Activated gamma-delta T cell (primary cell): ENCODE measurements around the gene MAIP1.

Experiments
- DNase-seq: peaks from one replicate; lab custom pipeline; 2025; lab: John Stamatoyannopoulos, UW

MAIP1 gene

GRCh38 chr2:199950396-199950795 lies 5.0 kb upstream of the MAIP1 start:
- DNase-seq = no peak

GRCh38 chr2:199951023-199951422 lies 4.4 kb upstream of the MAIP1 start:
- no peak for DNase-seq

- DNase-seq = no peak
Measured at GRCh38 chr2:199955007-199955338, 409 bp upstream of the MAIP1 start.

- DNase-seq = no peak
Measured at GRCh38 chr2:199956062-199956380, 639 bp downstream of the MAIP1 start.

GRCh38 chr2:199958014-199958413 lies 2.6 kb downstream of the MAIP1 start:
- no peak for DNase-seq

DNA sequence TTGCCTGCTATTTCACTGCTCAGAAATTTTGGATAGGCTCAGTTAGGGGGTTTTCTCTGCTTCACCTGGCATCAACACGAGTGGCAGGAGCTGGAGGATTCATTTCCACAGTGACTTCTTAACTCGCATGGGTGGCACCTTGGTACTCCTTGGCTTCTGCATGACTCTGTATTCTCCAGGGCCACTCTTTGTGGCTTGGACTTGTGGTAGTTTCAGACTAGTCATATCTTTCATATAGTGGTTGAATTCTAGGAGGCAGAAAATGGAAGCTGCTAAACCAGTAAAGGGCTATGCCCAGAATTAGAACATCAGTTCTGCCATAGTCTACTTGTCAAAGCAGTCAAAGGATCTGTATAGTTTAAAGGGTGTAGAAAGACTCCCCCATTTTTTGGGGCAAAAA lies 6.8 kb downstream of the MAIP1 start:
- no peak for DNase-seq

- no peak for DNase-seq
Measured at GRCh38 chr2:199966405-199966804, 11.0 kb downstream of the MAIP1 start.

DNA sequence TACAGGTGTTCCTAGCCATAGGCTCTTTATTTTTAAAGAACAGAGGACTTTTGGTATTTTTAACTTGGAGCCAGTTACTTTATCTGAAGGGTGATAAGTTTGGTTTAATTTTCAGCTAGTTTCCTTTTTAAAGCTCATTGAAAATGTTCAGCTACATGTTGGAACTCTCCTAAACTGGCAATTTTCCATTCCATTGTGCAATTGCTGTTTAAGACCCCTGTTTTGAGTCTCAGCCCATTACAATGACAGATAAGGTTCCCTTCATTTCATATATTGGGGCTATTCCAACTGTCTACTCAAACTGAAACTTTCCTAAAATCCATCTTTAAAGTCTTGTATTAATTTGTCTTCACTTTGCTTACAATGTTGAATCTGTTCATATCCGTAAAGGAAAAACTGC lies 11.6 kb downstream of the MAIP1 start:
- DNase-seq = no peak

DNA sequence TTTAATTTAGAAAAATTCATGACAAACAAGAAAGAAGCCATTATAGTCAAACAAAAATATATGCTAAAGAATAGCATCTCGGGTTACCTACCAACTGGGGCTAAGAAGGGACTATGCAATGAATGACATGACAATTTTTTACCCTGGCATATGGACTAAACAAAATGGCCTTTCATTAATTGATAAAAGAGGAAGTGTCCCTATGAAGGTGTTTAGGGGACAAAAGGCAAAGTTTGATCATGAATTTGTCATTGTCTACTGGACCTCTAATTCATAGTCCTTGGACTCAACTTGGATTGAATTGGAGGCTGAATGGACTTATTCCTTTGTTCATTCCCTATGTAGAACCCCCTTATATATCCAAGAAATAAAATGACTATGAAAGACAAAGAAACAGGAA lies 12.7 kb downstream of the MAIP1 start:
- no peak for DNase-seq

GRCh38 chr2:199972088-199972626 lies 16.8 kb downstream of the MAIP1 start:
- DNase-seq = no peak

GRCh38 chr2:199973703-199974102 lies 18.3 kb downstream of the MAIP1 start:
- DNase-seq = no peak

DNA sequence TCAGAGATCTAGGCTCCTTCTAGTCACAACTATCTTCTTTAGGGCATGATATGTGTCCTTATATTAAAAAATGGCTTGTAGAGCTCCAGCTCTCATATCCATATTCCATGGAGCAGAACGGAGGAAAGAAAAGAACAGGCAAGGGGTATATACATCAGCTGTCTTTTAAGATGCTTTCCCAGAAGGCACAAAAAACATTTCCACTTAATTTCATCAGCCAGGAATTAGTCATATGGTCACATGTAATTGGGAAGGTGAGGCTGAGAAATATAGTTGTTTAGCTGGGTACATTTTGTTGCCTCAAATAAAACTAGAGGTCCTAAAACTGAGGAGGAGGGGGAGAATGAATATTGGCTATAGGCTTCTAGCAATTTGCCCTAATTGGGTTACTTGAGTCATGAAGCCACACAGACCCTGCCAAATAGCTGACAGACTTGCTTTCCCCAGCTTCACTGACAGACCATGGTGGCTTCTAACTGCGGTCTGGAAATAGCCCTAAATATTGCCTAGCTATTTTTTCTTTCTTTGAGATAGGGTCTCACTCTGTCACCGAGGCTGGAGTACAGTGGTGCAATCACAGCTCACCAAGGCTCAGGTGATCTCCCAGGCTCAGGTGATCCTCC lies 20.0 kb downstream of the MAIP1 start:
- DNase-seq = no peak

DNA sequence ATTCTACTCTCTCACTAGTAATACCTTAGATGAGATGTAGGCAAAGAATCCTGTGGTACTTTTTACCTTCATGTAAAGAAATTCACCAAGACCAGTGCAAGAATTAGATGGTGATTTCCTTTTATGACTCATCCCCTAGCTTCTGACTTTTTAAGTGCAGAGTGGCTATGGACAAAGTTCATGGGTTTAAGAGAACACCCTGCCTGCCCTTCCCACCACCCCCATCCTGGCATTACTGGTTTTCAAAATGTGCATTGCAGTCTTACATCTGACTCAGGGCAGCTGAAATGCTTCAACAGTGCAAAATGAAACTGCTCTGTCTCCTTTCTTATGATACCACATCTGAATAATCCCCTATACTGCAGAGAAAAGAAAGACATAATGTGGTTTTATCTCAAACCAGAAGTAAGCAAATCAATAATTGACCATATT lies 22.6 kb downstream of the MAIP1 start:
- no peak for DNase-seq

GRCh38 chr2:199979398-199979797 lies 24.0 kb downstream of the MAIP1 start:
- DNase-seq = no peak

GRCh38 chr2:199979832-199980628 lies 24.6 kb downstream of the MAIP1 start:
- DNase-seq = no peak

- DNase-seq = no peak
Measured at GRCh38 chr2:199982126-199982843, 26.9 kb downstream of the MAIP1 start.

- DNase-seq = no peak
Measured at GRCh38 chr2:199983534-199983933, 28.2 kb downstream of the MAIP1 start.

DNA sequence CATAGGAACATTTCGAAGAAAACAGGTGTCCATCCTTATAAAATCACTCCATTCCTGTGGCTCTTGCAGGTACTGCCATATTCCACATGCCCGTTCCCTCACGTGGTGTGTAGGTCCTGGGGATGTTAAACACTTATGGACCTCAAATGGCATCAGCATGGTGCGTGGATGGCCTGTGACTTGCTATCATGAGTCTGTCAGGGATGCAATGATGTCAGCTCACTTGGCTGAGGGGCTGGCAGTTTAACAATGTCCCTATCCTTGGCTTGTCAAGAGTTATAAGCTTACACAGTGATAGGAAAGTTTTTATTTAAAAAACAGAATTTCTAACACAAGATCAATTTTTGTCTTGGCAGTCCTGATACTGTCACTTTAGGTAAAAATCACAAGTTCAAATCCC lies 28.8 kb downstream of the MAIP1 start:
- no peak for DNase-seq

DNA sequence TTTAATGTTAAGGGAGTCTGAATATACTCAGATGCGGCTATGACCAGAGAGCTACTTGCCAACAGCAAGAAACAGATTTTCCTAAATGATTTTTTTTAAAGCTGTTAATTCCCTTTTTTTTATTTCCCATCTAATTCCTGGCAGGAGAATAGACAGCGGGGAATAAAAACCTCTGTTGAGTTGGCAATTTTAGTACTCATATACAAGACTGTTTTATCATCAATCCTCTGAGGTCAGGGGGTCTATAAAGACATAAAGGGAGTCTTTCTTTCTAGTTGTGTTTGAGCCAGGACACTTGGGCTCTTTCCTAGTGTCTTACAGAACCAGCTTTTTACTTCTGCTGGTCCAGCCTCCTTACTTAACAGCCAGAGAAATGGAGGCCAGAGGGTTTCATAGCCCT lies 29.4 kb downstream of the MAIP1 start:
- DNase-seq = no peak

DNA sequence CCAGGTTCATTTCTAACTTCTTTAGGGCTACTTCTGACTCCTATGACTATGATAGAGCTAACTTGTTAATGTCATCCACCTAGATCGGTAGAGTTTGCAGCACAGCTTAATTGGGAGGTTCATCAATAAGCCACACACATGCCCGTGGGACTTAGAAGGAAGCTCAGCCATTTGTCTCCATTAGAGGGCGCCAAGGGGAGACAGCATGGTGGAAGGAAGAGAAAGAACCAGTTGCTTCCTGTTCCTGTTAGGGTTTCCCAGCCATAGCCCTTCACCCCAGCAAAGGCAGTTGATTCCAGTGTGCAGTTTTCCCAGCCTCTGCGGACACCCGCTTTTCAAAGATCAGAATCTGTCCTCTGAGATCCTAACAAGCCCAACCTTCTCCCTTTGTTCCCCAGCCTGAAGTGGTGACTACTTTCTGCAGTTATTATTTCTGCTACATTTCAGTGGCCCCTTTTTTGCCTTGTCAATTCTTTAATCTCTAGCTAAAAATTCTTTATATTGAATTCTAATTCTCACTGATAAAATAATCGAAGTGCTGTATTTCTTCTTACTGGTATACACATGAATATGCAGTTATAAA lies 30.3 kb downstream of the MAIP1 start:
- no peak for DNase-seq

GRCh38 chr2:199987586-199987985 lies 32.2 kb downstream of the MAIP1 start:
- DNase-seq = no peak

DNA sequence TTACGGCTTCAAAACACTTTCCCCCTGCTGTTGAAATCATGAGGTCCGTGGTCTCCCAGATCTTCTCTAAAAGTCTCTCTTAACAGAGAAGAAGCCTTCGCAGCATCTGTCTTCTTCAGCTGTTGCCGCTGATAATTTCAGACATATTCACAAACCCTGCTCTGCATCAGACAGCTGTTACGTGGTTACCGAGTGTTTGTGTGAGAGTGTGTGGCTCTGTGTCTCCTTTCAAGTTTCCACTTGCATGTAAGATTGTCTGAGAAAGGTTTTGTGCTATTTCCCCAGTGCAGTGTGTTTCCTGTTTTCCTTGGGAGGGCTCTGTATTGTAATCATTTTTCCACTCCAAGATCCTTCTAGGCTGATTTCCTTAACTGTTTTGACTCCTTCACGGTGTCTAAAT lies 32.8 kb downstream of the MAIP1 start:
- DNase-seq = no peak

DNA sequence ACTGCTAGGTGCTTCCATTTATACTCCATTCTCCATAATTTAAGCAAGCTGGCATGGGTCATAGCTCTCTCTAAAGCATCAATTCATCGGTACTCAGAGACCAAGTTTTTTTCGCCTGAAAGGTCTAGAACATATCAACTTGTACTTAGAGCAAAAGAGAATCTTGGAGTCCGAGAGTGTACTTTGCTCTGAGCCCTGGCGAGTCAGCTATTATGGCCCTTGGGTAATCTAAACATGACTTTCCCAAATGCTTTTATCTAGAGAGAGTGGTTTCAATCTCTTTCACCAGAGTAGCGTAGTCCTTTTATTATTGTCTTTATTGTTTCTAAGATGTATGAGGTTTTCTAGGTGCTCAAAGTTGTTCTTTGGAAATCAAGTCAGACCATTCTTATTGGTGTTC lies 34.4 kb downstream of the MAIP1 start:
- DNase-seq = no peak
